DMS79 (cell line): ENCODE results near the gene ZNF189.
"Not testable (repeated sequence)": the region's sequence is repeated elsewhere in the genome, so short reads cannot be mapped to it uniquely, and the experiment has no call there.

Experiments used
- DNase-seq: peaks from one replicate; lab custom pipeline; 2025; lab: John Stamatoyannopoulos, UW

ZNF189 gene

GRCh38 chr9:101380295-101380694 lies 18.4 kb upstream of the ZNF189 start:
- DNase-seq = no peak

GRCh38 chr9:101381118-101381517 lies 17.5 kb upstream of the ZNF189 start:
- DNase-seq = no peak

GRCh38 chr9:101381833-101382342 lies 16.8 kb upstream of the ZNF189 start:
- DNase-seq = no peak

GRCh38 chr9:101383361-101383760 lies 15.3 kb upstream of the ZNF189 start:
- no peak for DNase-seq

GRCh38 chr9:101384873-101385536 lies 13.6 kb upstream of the ZNF189 start, which contains the start of gene BAAT:
Gene BAAT (minus strand): TSS chr9:101385006. CDS start chr9:101371404, 13,602 bp downstream.
- not testable (repeated sequence) for DNase-seq

GRCh38 chr9:101387871-101388506 lies 10.7 kb upstream of the ZNF189 start:
- DNase-seq = no peak

GRCh38 chr9:101388507-101388993 lies 10.1 kb upstream of the ZNF189 start:
- no peak for DNase-seq

GRCh38 chr9:101393135-101393534 lies 5.5 kb upstream of the ZNF189 start:
- DNase-seq = no peak

- DNase-seq = no peak
Observed at GRCh38 chr9:101394687-101395086, 4.0 kb upstream of the ZNF189 start.

GRCh38 chr9:101397746-101398067 lies 944 bp upstream of the ZNF189 start:
- no peak for DNase-seq

- DNase-seq = peak; percentile 16
Observed at GRCh38 chr9:101398930-101399642, 435 bp downstream of the ZNF189 start.

- no peak for DNase-seq
Observed at GRCh38 chr9:101399643-101399970, 956 bp downstream of the ZNF189 start.

GRCh38 chr9:101400120-101400519 lies 1.5 kb downstream of the ZNF189 start:
- no peak for DNase-seq

GRCh38 chr9:101403516-101404285 lies 5.0 kb downstream of the ZNF189 start:
- no peak for DNase-seq

GRCh38 chr9:101408374-101409078 lies 9.9 kb downstream of the ZNF189 start:
- no peak for DNase-seq

GRCh38 chr9:101409079-101409477 lies 10.4 kb downstream of the ZNF189 start:
- no peak for DNase-seq

- DNase-seq = no peak
Observed at GRCh38 chr9:101414839-101415238, 16.2 kb downstream of the ZNF189 start.

- no peak for DNase-seq
Observed at GRCh38 chr9:101415578-101415977, 16.9 kb downstream of the ZNF189 start.

- DNase-seq = no peak
Observed at GRCh38 chr9:101417389-101417788, 18.7 kb downstream of the ZNF189 start.

- DNase-seq = no peak
Observed at GRCh38 chr9:101417977-101418376, 19.3 kb downstream of the ZNF189 start.
